SK-N-SH (cell line): ENCODE data around the gene TUBGCP6. TPM values are rescaled to one million over a fixed set of nuclear protein-coding genes. Genes with fewer than 3 reads are reported as not detected.

Experiments used
- CTCF ChIA-PET: fragments of 300-600, 350-600 bp; formaldehyde crosslinking; extraction: SDS; loops from one replicate; lab custom pipeline; 2021; lab: Yijun Ruan, JAX
- POLR2A ChIA-PET: fragments of 350-600 bp; sonication (Branson Sonifier 250); formaldehyde crosslinking; extraction: SDS; loops from one replicate; lab custom pipeline; 2020; ENCODE audit warnings: antibody characterized with exemption, inconsistent platforms; lab: Yijun Ruan, JAX
- DNase-seq: peaks from one replicate; pipeline ENCODE4 v3.0.0; 2012
- H2AFZ ChIP-seq: fragments of 200-600 bp; sonication (generic); 2 replicates; pipeline ENCODE4 v1.8.1; 2016; ENCODE audit warnings: antibody characterized with exemption, mild to moderate bottlenecking, low read depth
- H3F3A ChIP-seq: fragments of 200-600 bp; sonication (generic); replicated peaks from 2 replicates; pipeline ENCODE3; 2016; ENCODE audit warnings: antibody characterized with exemption, mild to moderate bottlenecking; ENCODE audit not compliant: insufficient read depth
- H3K27ac ChIP-seq, 2 experiments: fragments of 200-500 bp in 1 of 2; fragments of 200-600 bp in 1 of 2; sonication (Bioruptor generic) in 1 of 2; sonication (generic), shearing (Covaris generic) in 1 of 2; 2 replicates each; pipeline versions ENCODE4 v1.5.1 to v1.6.1; 2014 to 2016; ENCODE audit warnings: low read depth in 2 of 2, inconsistent platforms in 1 of 2, low read length in 1 of 2, mild to moderate bottlenecking in 1 of 2, mixed read lengths in 1 of 2
- H3K27me3 ChIP-seq: fragments of 200-600 bp; sonication (generic), shearing (Covaris generic); 2 replicates; pipeline ENCODE4 v1.6.1; 2016; ENCODE audit warnings: mixed run types; ENCODE audit not compliant: insufficient read depth
- H3K36me3 ChIP-seq, 2 experiments: fragments of 200-500 bp in 1 of 2; fragments of 200-600 bp in 1 of 2; sonication (Bioruptor generic) in 1 of 2; sonication (generic) in 1 of 2; replicated peaks in 1 of 2; 2 replicates each; pipeline versions ENCODE3 to v1.5.1; 2014 to 2016; ENCODE audit warnings: low read length in 1 of 2, mild to moderate bottlenecking in 1 of 2; ENCODE audit not compliant: insufficient read depth in 2 of 2, control insufficient read depth in 1 of 2
- H3K4me1 ChIP-seq, 2 experiments: fragments of 200-500 bp in 1 of 2; fragments of 200-600 bp in 1 of 2; sonication (Bioruptor generic) in 1 of 2; sonication (generic), shearing (Covaris generic) in 1 of 2; 2 replicates each; pipeline versions ENCODE4 v1.5.1 to v1.6.1; 2014 to 2016; ENCODE audit warnings: low read depth in 1 of 2, low read length in 1 of 2, mixed run types in 1 of 2; ENCODE audit not compliant: insufficient read depth in 2 of 2, control insufficient read depth in 1 of 2
- H3K4me2 ChIP-seq: fragments of 200-600 bp; sonication (generic), shearing (Covaris generic); 2 replicates; pipeline ENCODE4 v1.6.1; 2017; ENCODE audit warnings: mixed run types
- H3K4me3 ChIP-seq, 2 experiments: fragments of 200-500 bp in 1 of 2; fragments of 200-600 bp in 1 of 2; sonication (Bioruptor generic) in 1 of 2; sonication (generic), shearing (Covaris generic) in 1 of 2; 2 replicates each; pipeline versions ENCODE4 v1.5.1 to v1.8.1; 2014 to 2016; ENCODE audit warnings: low read depth in 2 of 2, inconsistent platforms in 1 of 2, low read length in 1 of 2, mild to moderate bottlenecking in 1 of 2, mixed read lengths in 1 of 2, moderate library complexity in 1 of 2
- H3K79me2 ChIP-seq: fragments of 200-600 bp; sonication (generic); 2 replicates; pipeline ENCODE4 v1.8.1; 2017; ENCODE audit warnings: mild to moderate bottlenecking; ENCODE audit not compliant: insufficient read depth
- H3K9ac ChIP-seq: fragments of 200-600 bp; sonication (generic); 2 replicates; pipeline ENCODE4 v1.6.1; 2017; ENCODE audit warnings: mixed run types
- H3K9me2 ChIP-seq: fragments of 200-600 bp; sonication (generic); 2 replicates; pipeline ENCODE4 v1.6.1; 2017; ENCODE audit warnings: mixed run types
- H3K9me3 ChIP-seq: fragments of 200-600 bp; sonication (generic); 2 replicates; pipeline ENCODE4 v1.6.1; 2017; ENCODE audit warnings: mixed run types, mild to moderate bottlenecking, moderate library complexity
- H4K20me1 ChIP-seq: fragments of 200-600 bp; sonication (generic); 2 replicates; pipeline ENCODE4 v1.6.1; 2017; ENCODE audit warnings: mild to moderate bottlenecking, mixed run types; ENCODE audit not compliant: insufficient read depth
- CHD2 ChIP-seq: fragments of 150-350 bp; IDR thresholded peaks from 2 replicates; pipeline ENCODE4 v1.6.1; 2018; ENCODE audit warnings: low read length; ENCODE audit not compliant: partially characterized antibody
- CTCF ChIP-seq: fragments of 200-600 bp; sonication (generic); IDR thresholded peaks from 2 replicates; pipeline ENCODE4 v1.6.1; 2017; ENCODE audit warnings: antibody characterized with exemption, mild to moderate bottlenecking, moderate library complexity
- ELF1 ChIP-seq: IDR thresholded peaks from 2 replicates; pipeline ENCODE4 v1.4.0; 2012
- EP300 ChIP-seq, 2 experiments: IDR thresholded peaks; 2 replicates each; pipeline versions ENCODE4 v1.4.0 to v1.6.1; 2012; ENCODE audit warnings: borderline replicate concordance in 1 of 2, low read depth in 1 of 2, low read length in 1 of 2
- FOSL2 ChIP-seq: IDR thresholded peaks from 2 replicates; pipeline ENCODE4 v1.4.0; 2012; ENCODE audit warnings: low read depth, mild to moderate bottlenecking, moderate library complexity, borderline replicate concordance
- FOXJ3 ChIP-seq: sonication (generic); formaldehyde crosslinking; IDR thresholded peaks from 2 replicates; pipeline ENCODE4 v1.5.1; 2020; ENCODE audit warnings: mild to moderate bottlenecking, missing genetic modification reagents
- FOXM1 ChIP-seq: IDR thresholded peaks from 2 replicates; pipeline ENCODE4 v1.4.0; 2012; ENCODE audit warnings: low read depth, mild to moderate bottlenecking
- MEF2A ChIP-seq: IDR thresholded peaks from 2 replicates; pipeline ENCODE4 v1.4.0; 2012; ENCODE audit warnings: low read depth, borderline replicate concordance
- PBX3 ChIP-seq: IDR thresholded peaks from 2 replicates; pipeline ENCODE4; 2012
- RAD21 ChIP-seq: IDR thresholded peaks from 2 replicates; pipeline ENCODE4 v1.6.1; 2012; ENCODE audit warnings: mild to moderate bottlenecking, low read length
- REST ChIP-seq: IDR thresholded peaks from 2 replicates; pipeline ENCODE4 v1.6.1; 2012; ENCODE audit warnings: mild to moderate bottlenecking, low read depth, low read length, moderate library complexity
- RXRA ChIP-seq: IDR thresholded peaks from 2 replicates; pipeline ENCODE4 v1.4.0; 2012; ENCODE audit warnings: low read depth, mild to moderate bottlenecking, borderline replicate concordance
- SIN3A ChIP-seq: IDR thresholded peaks from 2 replicates; pipeline ENCODE4 v1.6.1; 2012; ENCODE audit warnings: low read depth, mild to moderate bottlenecking, low read length, moderate library complexity, borderline replicate concordance
- SMC3 ChIP-seq: IDR thresholded peaks from 2 replicates; pipeline ENCODE4 v1.6.1; 2012; ENCODE audit warnings: low read depth, low read length, improper control_type of control experiment
- WGBS: methylation state at CpG from one replicate; pipeline ENCODE4 v1.1.6; 2017; ENCODE audit warnings: low lambda C conversion rate; 5-methylcytosine and 5-hydroxymethylcytosine counted together
- polyA plus RNA-seq, 3 experiments: library from polyadenylated mRNA; depleted of rRNA; stranded (reverse); fragments of >200 nt; gene quantifications; 2 replicates each; pipeline ENCODE4 v1.2.3, GENCODE V29; 2012

The TUBGCP6 gene
- polyA plus RNA-seq, 1 of the 3 experiments (the other 2 are of a cell fraction): 40.4 TPM

- TF ChIP-seq SIN3A (no peak), FOXJ3 (no peak), CTCF (peak; percentile 20)
- 88% methylated on average over 8 of the region's 19 CpGs for WGBS
These were observed 23.2 kb downstream of the TUBGCP6 start for GRCh38 chr22:50221410-50222300.

GRCh38 chr22:50220603-50221409, 24.0 kb downstream of the TUBGCP6 start:
- 95% methylated on average over 20 of the region's 45 CpGs for WGBS
- H3K36me3 ChIP-seq: peaks cover 3 to 78% of the 10 kb centered on the region in 2 experiments
- no peak overlapping the region for H3K9ac ChIP-seq
- H3K9me2 ChIP-seq: no peaks in the 10 kb centered on the region
- H3K4me1 ChIP-seq: peaks cover 0 to 11% of the 10 kb centered on the region in 2 experiments; a peak in 1 of 4 replicates
- no peaks in the 10 kb centered on the region for H3K27me3 ChIP-seq
- no peak overlapping the region for H3K4me3 ChIP-seq
- H3K79me2 ChIP-seq: no peaks in the 10 kb centered on the region
- H3K4me2 ChIP-seq: no peak overlapping the region
- no peaks in the 10 kb centered on the region for H3K9me3 ChIP-seq
- H2AFZ ChIP-seq: no peak overlapping the region
- no peak for DNase-seq
- ChIA-PET POLR2A (no interaction called here), CTCF (interaction anchor here (0.5 to 1.9 kb wide), 9 partner anchors 8 to 73 kb away, joined by 3 to 6 read pairs (median 3); no protein-coding TSS in a partner anchor)
- peaks cover 10% of the 10 kb centered on the region; the same call in 1 of the 2 replicates for H4K20me1 ChIP-seq
- H3K27ac ChIP-seq: no peak overlapping the region
- H3F3A ChIP-seq: no peaks in the 10 kb centered on the region
- TF ChIP-seq RAD21 (no peak), CTCF (no peak), RXRA (no peak), EP300 (IDR thresholded peaks at IDR 0.05; ENCODE audit: borderline replicate concordance in 1 of 2, low read depth in 1 of 2, low read length in 1 of 2) (no peak), CHD2 (no peak), MEF2A (no peak), PBX3 (no peak), SMC3 (no peak), FOSL2 (no peak), FOXM1 (no peak), ELF1 (no peak), REST (no peak)

More at GRCh38 chr22:50221410-50222300, 23.2 kb downstream of the TUBGCP6 start:
- H3K9me3 ChIP-seq: no peaks in the 10 kb centered on the region
- H3K27me3 ChIP-seq: no peaks in the 10 kb centered on the region
- H3K4me2 ChIP-seq: no peak overlapping the region
- no peaks in the 10 kb centered on the region for H3K9me2 ChIP-seq
- H3K9ac ChIP-seq: no peak overlapping the region
- CTCF ChIA-PET: interaction anchor here (0.7 to 1.9 kb wide), 10 partner anchors 9 to 120 kb away, joined by 3 to 6 read pairs (median 4); no protein-coding TSS in a partner anchor
- H3K27ac ChIP-seq: no peak overlapping the region
- no peaks in the 10 kb centered on the region for H3K79me2 ChIP-seq
- no peak overlapping the region for H3K4me3 ChIP-seq
- H3F3A ChIP-seq: no peaks in the 10 kb centered on the region
- peaks cover 3 to 76% of the 10 kb centered on the region in 2 experiments for H3K36me3 ChIP-seq
- H2AFZ ChIP-seq: no peak overlapping the region
- POLR2A ChIA-PET: no interaction called here
- no peak for DNase-seq
- peaks cover 0 to 6% of the 10 kb centered on the region in 2 experiments; a peak in 1 of 4 replicates for H3K4me1 ChIP-seq
- 0 out of 2 replicates have a peak, but pooled peaks cover 4% of the 10 kb centered on the region for H4K20me1 ChIP-seq
